Measurements from ENCODE around the gene TMBIM4.

TMBIM4 gene

DNA sequence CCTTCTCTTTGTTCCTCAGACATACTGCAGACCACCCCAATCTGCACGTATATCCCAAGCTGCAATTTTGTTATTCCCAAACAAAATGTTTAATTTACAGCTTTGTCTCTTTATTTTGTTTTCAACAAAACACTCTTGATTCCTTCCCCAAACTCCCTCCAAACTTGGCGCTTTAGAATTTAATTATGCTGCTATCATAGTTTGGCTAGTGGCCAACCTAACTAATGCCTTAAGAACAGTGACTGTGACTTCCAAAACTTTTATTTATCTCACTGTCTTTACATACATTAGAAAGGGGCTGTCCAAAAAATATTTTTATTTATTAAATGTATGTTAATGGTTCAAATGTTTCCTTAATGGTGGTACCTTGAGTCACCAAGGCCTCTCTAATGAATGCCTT is 7.1 kb downstream of the TMBIM4 start:
- peaks cover 3% of the 10 kb centered on the region for H3K36me3 ChIP-seq (ENCODE audit: control insufficient read depth, insufficient read depth, low read length)

DNA sequence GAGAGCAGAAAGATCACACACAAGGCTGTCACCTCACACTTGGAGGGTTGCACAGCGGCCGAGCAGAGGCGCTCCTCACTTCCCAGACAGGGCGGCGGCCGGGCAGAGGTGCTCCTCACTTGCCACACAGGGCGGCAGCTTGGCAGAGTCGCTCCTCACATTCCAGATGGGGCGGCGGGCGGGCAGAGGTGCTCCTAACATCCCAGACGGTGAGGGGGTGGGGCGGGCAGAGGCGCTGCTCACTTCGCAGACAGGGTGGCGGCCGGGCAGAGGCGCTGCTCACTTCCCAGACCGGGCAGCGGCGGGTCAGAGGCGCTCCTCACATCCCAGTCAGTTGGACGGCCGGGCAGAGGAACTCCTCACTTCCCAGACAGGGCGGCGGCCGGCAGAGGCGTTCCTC is 9.1 kb downstream of the TMBIM4 start:
- TF ChIP-seq, protein P1, sequence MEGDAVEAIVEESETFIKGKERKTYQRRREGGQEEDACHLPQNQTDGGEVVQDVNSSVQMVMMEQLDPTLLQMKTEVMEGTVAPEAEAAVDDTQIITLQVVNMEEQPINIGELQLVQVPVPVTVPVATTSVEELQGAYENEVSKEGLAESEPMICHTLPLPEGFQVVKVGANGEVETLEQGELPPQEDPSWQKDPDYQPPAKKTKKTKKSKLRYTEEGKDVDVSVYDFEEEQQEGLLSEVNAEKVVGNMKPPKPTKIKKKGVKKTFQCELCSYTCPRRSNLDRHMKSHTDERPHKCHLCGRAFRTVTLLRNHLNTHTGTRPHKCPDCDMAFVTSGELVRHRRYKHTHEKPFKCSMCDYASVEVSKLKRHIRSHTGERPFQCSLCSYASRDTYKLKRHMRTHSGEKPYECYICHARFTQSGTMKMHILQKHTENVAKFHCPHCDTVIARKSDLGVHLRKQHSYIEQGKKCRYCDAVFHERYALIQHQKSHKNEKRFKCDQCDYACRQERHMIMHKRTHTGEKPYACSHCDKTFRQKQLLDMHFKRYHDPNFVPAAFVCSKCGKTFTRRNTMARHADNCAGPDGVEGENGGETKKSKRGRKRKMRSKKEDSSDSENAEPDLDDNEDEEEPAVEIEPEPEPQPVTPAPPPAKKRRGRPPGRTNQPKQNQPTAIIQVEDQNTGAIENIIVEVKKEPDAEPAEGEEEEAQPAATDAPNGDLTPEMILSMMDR (IDR thresholded peaks at IDR 0.05; ENCODE audit: insufficient read depth, low read length, poor library complexity, severe bottlenecking): no peak
- DNase-seq (ENCODE audit: extremely low read depth, insufficient read length): no peak
- peaks cover 3% of the 10 kb centered on the region for H3K36me3 ChIP-seq (ENCODE audit: control insufficient read depth, insufficient read depth, low read length)
- no peak overlapping the region for H3K4me3 ChIP-seq (replicated peaks; ENCODE audit: low read depth, low read length)
- no peaks in the 10 kb centered on the region for H3K27me3 ChIP-seq (replicated peaks; ENCODE audit: control insufficient read depth, insufficient read depth, low read length)

More for the DNA sequence above, 7.1 kb downstream of the TMBIM4 start:
- Histone ChIP-seq H3K27me3 (replicated peaks; ENCODE audit: control insufficient read depth, insufficient read depth, low read length) (no peaks in the 10 kb centered on the region), H3K4me3 (replicated peaks; ENCODE audit: low read depth, low read length) (no peak overlapping the region)
- DNase-seq (ENCODE audit: extremely low read depth, insufficient read length): no peak
- TF ChIP-seq, protein P1 (IDR thresholded peaks at IDR 0.05; ENCODE audit: insufficient read depth, low read length, poor library complexity, severe bottlenecking): no peak

DNA sequence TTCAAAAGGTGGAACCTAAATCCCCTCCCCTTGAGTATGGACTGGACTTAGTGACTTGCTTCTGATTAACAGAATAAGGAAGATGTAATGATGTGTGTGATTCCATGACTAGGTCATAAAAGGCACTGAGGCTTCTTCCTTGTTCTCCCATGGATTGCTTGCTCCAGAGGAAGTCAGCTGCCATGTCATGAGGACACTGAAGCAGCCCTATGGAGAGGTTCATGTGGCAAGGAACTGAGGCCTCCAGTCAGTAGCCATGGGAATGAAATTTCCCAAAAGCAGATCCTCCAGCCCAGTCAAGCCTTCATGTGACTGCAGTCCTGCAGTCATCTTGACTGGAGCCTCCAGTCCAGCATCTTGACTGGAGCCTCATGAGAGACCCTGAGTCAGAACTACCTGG is 10.7 kb downstream of the TMBIM4 start:
- H3K4me3 ChIP-seq (replicated peaks; ENCODE audit: low read depth, low read length): no peak overlapping the region
- H3K36me3 ChIP-seq (ENCODE audit: control insufficient read depth, insufficient read depth, low read length): peaks cover 3% of the 10 kb centered on the region
- TF ChIP-seq, protein P1 (IDR thresholded peaks at IDR 0.05; ENCODE audit: insufficient read depth, low read length, poor library complexity, severe bottlenecking): no peak
- no peak for DNase-seq (ENCODE audit: extremely low read depth, insufficient read length)
- H3K27me3 ChIP-seq (replicated peaks; ENCODE audit: control insufficient read depth, insufficient read depth, low read length): no peaks in the 10 kb centered on the region

- TF ChIP-seq, protein P1 (IDR thresholded peaks at IDR 0.05; ENCODE audit: insufficient read depth, low read length, poor library complexity, severe bottlenecking): no peak
- Histone ChIP-seq H3K27me3 (replicated peaks; ENCODE audit: control insufficient read depth, insufficient read depth, low read length) (no peaks in the 10 kb centered on the region), H3K4me3 (replicated peaks; ENCODE audit: low read depth, low read length) (no peak overlapping the region), H3K36me3 (ENCODE audit: control insufficient read depth, insufficient read depth, low read length) (peaks cover 3% of the 10 kb centered on the region)
- no peak for DNase-seq (ENCODE audit: extremely low read depth, insufficient read length)
Observed at GRCh38 chr12:66156654-66157053, 13.1 kb downstream of the TMBIM4 start.

DNA sequence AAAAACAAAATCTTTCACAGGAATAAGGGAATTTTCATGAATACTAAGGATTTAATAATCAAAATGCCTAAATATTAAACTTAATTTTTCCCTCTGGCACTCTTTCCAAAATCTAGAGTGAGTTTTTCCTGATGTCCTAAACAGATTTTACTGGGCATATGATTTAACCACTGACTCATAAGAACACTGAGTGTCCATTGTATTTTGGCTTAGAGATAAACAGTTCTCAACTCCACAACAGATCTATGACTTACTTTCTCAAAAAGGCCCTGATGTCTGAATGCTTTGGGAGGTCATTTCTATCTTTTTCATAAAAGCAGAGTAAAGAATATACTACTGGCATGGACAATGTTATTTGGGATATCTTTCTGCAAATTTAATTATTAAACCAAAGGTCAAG is 15.0 kb downstream of the TMBIM4 start:
- Histone ChIP-seq H3K27me3 (replicated peaks; ENCODE audit: control insufficient read depth, insufficient read depth, low read length) (no peaks in the 10 kb centered on the region), H3K36me3 (ENCODE audit: control insufficient read depth, insufficient read depth, low read length) (peaks cover 3% of the 10 kb centered on the region; the same call in 1 of the 2 replicates), H3K4me3 (replicated peaks; ENCODE audit: low read depth, low read length) (no peak overlapping the region)
- no peak for DNase-seq (ENCODE audit: extremely low read depth, insufficient read length)
- TF ChIP-seq, protein P1 (IDR thresholded peaks at IDR 0.05; ENCODE audit: insufficient read depth, low read length, poor library complexity, severe bottlenecking): no peak

DNA sequence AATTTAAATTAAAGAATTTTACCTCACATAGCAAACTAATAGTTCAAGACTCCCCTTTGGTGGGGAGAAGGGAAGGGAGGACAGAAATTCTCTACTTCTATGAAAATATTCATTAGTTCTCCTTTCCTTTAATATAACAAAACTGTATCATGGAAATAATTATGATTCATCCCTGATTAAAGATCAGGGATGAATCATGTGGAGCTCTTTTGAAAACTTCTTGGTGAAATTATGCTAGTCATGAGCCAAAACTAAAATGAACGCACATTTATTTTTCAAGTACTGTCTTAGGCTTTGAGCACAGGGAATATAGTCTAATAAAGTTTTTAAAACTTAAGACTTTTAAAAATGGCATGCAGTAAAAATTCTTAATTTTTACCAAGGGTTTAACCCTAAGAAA is 17.1 kb downstream of the TMBIM4 start:
- no peaks in the 10 kb centered on the region for H3K27me3 ChIP-seq (replicated peaks; ENCODE audit: control insufficient read depth, insufficient read depth, low read length)
- no peak for DNase-seq (ENCODE audit: extremely low read depth, insufficient read length)
- TF ChIP-seq, protein P1 (IDR thresholded peaks at IDR 0.05; ENCODE audit: insufficient read depth, low read length, poor library complexity, severe bottlenecking): no peak

More for the DNA sequence above, 17.1 kb downstream of the TMBIM4 start:
- Histone ChIP-seq H3K4me3 (replicated peaks; ENCODE audit: low read depth, low read length) (no peak overlapping the region), H3K36me3 (ENCODE audit: control insufficient read depth, insufficient read depth, low read length) (no peaks in the 10 kb centered on the region)
